CD14-positive monocyte (primary cell): ENCODE data around the gene ALDH3A2. TPM values are rescaled to one million over a fixed set of nuclear protein-coding genes. Genes with fewer than 3 reads are reported as not detected.
A peak's percentile ranks its signal among the peaks of the same experiment; 100 is the strongest.

ENCODE experiments used
- DNase-seq, 3 donors: peaks; one replicate each; pipeline ENCODE4 v3.0.0-alpha.2; 2011 to 2022
- H2AFZ ChIP-seq: 2 replicates; pipeline ENCODE4 v1.6.0; 2012; ENCODE audit warnings: mild to moderate bottlenecking, low read depth, low read length, inconsistent platforms; ENCODE audit not compliant: insufficient read depth, poor library complexity, severe bottlenecking
- H3K27ac ChIP-seq, 2 donors: 1 replicate in 1 of 2; 2 replicates in 1 of 2; pipeline ENCODE4 v1.5.1; 2012 to 2013; ENCODE audit warnings: low read length in 2 of 2, control low read depth in 1 of 2, inconsistent platforms in 1 of 2, low read depth in 1 of 2, mild to moderate bottlenecking in 1 of 2
- H3K27me3 ChIP-seq, 2 donors: one replicate each; pipeline versions ENCODE4 v1.6.0 to v1.6.1; 2011 to 2013; ENCODE audit warnings: low read length in 2 of 2; ENCODE audit not compliant: control insufficient read depth in 2 of 2, insufficient read depth in 2 of 2
- H3K36me3 ChIP-seq, 2 donors: replicated peaks in 1 of 2; 1 replicate in 1 of 2; 2 replicates in 1 of 2; pipeline versions ENCODE4 v1.5.1 to v1.6.1; 2012 to 2013; ENCODE audit warnings: low read length in 2 of 2, control low read depth in 1 of 2, inconsistent platforms in 1 of 2, mild to moderate bottlenecking in 1 of 2; ENCODE audit not compliant: insufficient read depth in 2 of 2, control insufficient read depth in 1 of 2
- H3K4me1 ChIP-seq, 2 donors: 1 replicate in 1 of 2; 2 replicates in 1 of 2; pipeline versions ENCODE4 v1.5.1 to v1.6.1; 2012 to 2013; ENCODE audit warnings: low read length in 2 of 2, control low read depth in 1 of 2, inconsistent platforms in 1 of 2, mild to moderate bottlenecking in 1 of 2, moderate library complexity in 1 of 2; ENCODE audit not compliant: insufficient read depth in 2 of 2, control insufficient read depth in 1 of 2
- H3K4me2 ChIP-seq: replicated peaks from 2 replicates; pipeline ENCODE3; 2012; ENCODE audit warnings: low read length, moderate library complexity, mild to moderate bottlenecking; ENCODE audit not compliant: poor library complexity, severe bottlenecking; ENCODE audit errors: extremely low read depth
- H3K4me3 ChIP-seq, 3 experiments: fragments of 200-600 bp in 1 of 3; sonication (generic) in 1 of 3; replicated peaks in 1 of 3; 1 replicate in 2 of 3; 2 replicates in 1 of 3; pipeline ENCODE4 v1.5.1; 2011 to 2013; ENCODE audit warnings: low read length in 3 of 3, mild to moderate bottlenecking in 3 of 3, control low read depth in 2 of 3, low read depth in 2 of 3, inconsistent platforms in 1 of 3, moderate library complexity in 1 of 3
- H3K79me2 ChIP-seq: 2 replicates; pipeline ENCODE4 v1.6.0; 2012; ENCODE audit warnings: mild to moderate bottlenecking, control low read depth, inconsistent platforms, low read length, moderate library complexity; ENCODE audit not compliant: insufficient read depth
- H3K9ac ChIP-seq: 2 replicates; pipeline ENCODE4 v1.6.0; 2017; ENCODE audit warnings: low read length, mild to moderate bottlenecking; ENCODE audit not compliant: insufficient read depth, poor library complexity, severe bottlenecking
- H3K9me3 ChIP-seq, 2 donors: replicated peaks in 1 of 2; 1 replicate in 1 of 2; 2 replicates in 1 of 2; pipeline versions ENCODE4 v1.5.1 to v1.6.1; 2012 to 2013; ENCODE audit warnings: low read length in 2 of 2, control low read depth in 1 of 2; ENCODE audit not compliant: control insufficient read depth in 1 of 2, insufficient read depth in 1 of 2
- H4K20me1 ChIP-seq: 2 replicates; pipeline ENCODE4 v1.6.0; 2012; ENCODE audit warnings: mild to moderate bottlenecking, low read length, control low read depth, moderate library complexity; ENCODE audit not compliant: insufficient read depth
- H3K27ac Mint-ChIP-seq, 7 donors: one replicate each; pipeline ENCODE4 v1.8.0; 2020; ENCODE audit warnings: mild to moderate bottlenecking in 7 of 7, mixed read lengths in 7 of 7, moderate library complexity in 6 of 7, inconsistent platforms in 2 of 7
- H3K27me3 Mint-ChIP-seq, 3 donors: one replicate each; pipeline ENCODE4 v1.8.0; 2021 to 2022; ENCODE audit warnings: low read depth in 3 of 3, mild to moderate bottlenecking in 3 of 3, mixed read lengths in 3 of 3, moderate library complexity in 3 of 3, inconsistent platforms in 1 of 3
- H3K36me3 Mint-ChIP-seq, 2 donors: one replicate each; pipeline ENCODE4 v1.8.0; 2020; ENCODE audit warnings: mixed read lengths in 2 of 2, inconsistent platforms in 1 of 2, mild to moderate bottlenecking in 1 of 2
- H3K4me1 Mint-ChIP-seq: one replicate; pipeline ENCODE4 v1.8.0; 2020; ENCODE audit warnings: mild to moderate bottlenecking, mixed read lengths
- H3K4me3 Mint-ChIP-seq, 2 donors: one replicate each; pipeline ENCODE4 v1.8.0; 2020; ENCODE audit warnings: mild to moderate bottlenecking in 2 of 2, mixed read lengths in 2 of 2, moderate library complexity in 1 of 2
- H3K9me3 Mint-ChIP-seq, 7 donors: one replicate each; pipeline ENCODE4 v1.8.0; 2020 to 2022; ENCODE audit warnings: mixed read lengths in 7 of 7, mild to moderate bottlenecking in 6 of 7, moderate library complexity in 6 of 7, inconsistent platforms in 2 of 7
- WGBS: methylation state at CpG from one replicate; pipeline ENCODE4 v1.1.5; 2013; ENCODE audit warnings: missing lambda C conversion rate; ENCODE audit not compliant: insufficient coverage; 5-methylcytosine and 5-hydroxymethylcytosine counted together
- intact Hi-C, 2 donors: fragments of 100-400 bp; cut with micrococcal nuclease; formaldehyde crosslinking; loops; one replicate each; pipeline versions ENCODE4 v1.15.0 to v1.15.1; 2023
- polyA plus RNA-seq, 3 donors: library from polyadenylated mRNA; depleted of rRNA in 1 of 3; unstranded in 2 of 3; stranded (reverse) in 1 of 3; fragments of 300-500 nt in 2 of 3; fragments of >200 nt in 1 of 3; fragmentation: Illumina TruSeq in 2 of 3; gene quantifications; 1 replicate in 2 of 3; 2 replicates in 1 of 3; pipeline ENCODE4 v1.2.3, GENCODE V29; 2012 to 2021
- TF ChIP-seq, protein P1 (sequence below): fragments of 200-600 bp; IDR thresholded peaks from one replicate; pipeline ENCODE4 v1.8.0; 2022; ENCODE audit warnings: antibody characterized with exemption, mild to moderate bottlenecking

ALDH3A2 gene
- polyA plus RNA-seq, 3 donors = 22.5 to 58.0 (median 50.3) TPM

DNA sequence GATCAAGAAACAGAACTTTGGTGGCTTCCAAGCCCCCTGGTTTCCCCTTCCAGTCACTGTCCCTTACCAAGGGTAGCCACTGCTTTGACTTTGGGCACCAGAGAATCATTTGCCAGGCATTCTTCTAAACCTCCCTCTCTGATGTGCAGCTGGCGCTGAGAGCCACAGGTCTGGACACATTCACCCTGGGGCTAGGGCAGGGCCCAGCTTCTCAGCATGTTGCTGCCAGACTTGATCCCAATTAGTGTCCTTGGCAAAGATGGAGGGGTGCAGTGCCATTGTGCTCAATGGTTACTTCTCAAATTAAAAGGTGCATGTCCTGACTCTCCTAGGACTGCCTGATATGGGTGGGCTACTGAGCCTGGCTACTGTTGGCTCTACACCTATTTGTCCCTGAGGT lies 75.4 kb downstream of the ALDH3A2 start:
- intact Hi-C loops = loop anchor here in 1 of 2 donors (10.0 kb wide), 1 partner anchor 79 kb away; the partner anchor contains the start of gene ALDH3A2
- Mint-ChIP-seq H3K4me3 (peak overlapping the region in 1 of 2 donors; percentile 49), H3K4me1 (peaks cover 42% of the 10 kb centered on the region), H3K27me3 (peaks cover 0 to 5% (median 0%) of the 10 kb centered on the region in 3 donors), H3K36me3 (peaks cover 0 to 6% of the 10 kb centered on the region in 2 donors), H3K9me3 (peaks cover 0 to 1% (median 0%) of the 10 kb centered on the region in 7 donors), H3K27ac (peak overlapping the region; percentile 85 to 94 (median 88))
- H4K20me1 ChIP-seq = no peaks in the 10 kb centered on the region
- H3K27ac ChIP-seq = peak overlapping the region; percentile 73 to 91
- peak overlapping the region in 1 of 3 experiments; percentile 67 for H3K4me3 ChIP-seq
- H2AFZ ChIP-seq = peak overlapping the region; percentile 75
- no peaks in the 10 kb centered on the region for H3K36me3 ChIP-seq
- TF ChIP-seq, protein P1, sequence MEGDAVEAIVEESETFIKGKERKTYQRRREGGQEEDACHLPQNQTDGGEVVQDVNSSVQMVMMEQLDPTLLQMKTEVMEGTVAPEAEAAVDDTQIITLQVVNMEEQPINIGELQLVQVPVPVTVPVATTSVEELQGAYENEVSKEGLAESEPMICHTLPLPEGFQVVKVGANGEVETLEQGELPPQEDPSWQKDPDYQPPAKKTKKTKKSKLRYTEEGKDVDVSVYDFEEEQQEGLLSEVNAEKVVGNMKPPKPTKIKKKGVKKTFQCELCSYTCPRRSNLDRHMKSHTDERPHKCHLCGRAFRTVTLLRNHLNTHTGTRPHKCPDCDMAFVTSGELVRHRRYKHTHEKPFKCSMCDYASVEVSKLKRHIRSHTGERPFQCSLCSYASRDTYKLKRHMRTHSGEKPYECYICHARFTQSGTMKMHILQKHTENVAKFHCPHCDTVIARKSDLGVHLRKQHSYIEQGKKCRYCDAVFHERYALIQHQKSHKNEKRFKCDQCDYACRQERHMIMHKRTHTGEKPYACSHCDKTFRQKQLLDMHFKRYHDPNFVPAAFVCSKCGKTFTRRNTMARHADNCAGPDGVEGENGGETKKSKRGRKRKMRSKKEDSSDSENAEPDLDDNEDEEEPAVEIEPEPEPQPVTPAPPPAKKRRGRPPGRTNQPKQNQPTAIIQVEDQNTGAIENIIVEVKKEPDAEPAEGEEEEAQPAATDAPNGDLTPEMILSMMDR = no peak
- H3K9ac ChIP-seq = peak overlapping the region; percentile 82
- H3K4me1 ChIP-seq = peaks cover 37 to 47% of the 10 kb centered on the region in 2 donors
- H3K9me3 ChIP-seq = no peaks in the 10 kb centered on the region
- DNase-seq = no peak
- H3K27me3 ChIP-seq = no peaks in the 10 kb centered on the region
- 88% methylated on average over 1 of the region's 1 CpG for WGBS
- no peaks in the 10 kb centered on the region for H3K79me2 ChIP-seq
- H3K4me2 ChIP-seq = peak overlapping the region; percentile 70

DNA sequence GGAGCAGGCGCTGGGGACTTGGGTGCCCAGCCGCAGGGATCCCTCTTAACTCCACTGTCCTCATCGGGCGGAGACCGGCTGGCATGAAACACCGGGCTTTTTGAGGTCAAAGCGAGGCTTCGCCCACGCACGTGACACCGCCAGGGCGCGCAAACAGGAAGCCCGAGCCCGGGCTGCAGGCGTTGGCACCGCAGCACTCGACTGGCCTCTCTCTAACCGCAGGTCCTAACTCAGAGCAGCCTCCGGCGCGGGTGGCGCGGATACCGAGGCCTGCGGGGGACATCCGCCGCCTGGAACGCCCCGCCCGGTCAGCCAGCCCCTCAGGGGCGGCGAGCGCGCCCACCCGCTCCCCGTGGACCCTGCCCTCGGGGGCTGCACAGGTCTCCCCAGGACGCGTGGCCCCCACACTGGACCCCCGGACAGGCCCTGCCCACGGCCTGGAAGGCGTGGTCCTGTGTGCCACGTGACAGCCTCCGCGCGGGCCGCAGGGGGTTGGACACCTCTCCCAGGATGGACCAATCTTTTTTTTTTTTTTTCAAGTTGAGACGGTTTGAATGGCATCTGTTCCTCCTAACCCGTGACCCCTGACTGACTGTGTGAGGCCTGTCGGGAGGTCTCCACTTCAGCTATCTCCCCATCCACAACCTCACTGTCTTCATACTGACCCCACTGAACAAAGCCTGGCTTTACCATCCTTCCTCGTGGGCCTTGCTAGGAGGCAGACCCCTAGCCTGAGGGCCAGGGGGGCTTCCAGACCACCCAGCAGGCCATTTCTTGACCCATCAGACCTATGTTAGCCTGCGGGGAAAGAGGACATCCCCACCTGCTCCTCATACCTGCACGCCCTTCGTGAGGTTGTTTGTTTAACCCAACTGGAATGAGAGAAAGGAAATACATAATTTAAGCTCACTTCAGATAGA lies 76.2 kb downstream of the ALDH3A2 start:
- H3K36me3 Mint-ChIP-seq = peaks cover 0 to 6% of the 10 kb centered on the region in 2 donors
- H3K27ac ChIP-seq = peak overlapping the region; percentile 73 to 91
- peak overlapping the region; percentile 75 for H2AFZ ChIP-seq
- H3K4me1 Mint-ChIP-seq = peaks cover 45% of the 10 kb centered on the region
- peak overlapping the region; percentile 12 to 67 (median 24) for H3K4me3 ChIP-seq
- H3K27me3 ChIP-seq = no peaks in the 10 kb centered on the region
- no peaks in the 10 kb centered on the region for H3K9me3 ChIP-seq
- intact Hi-C loops = loop anchor here (5.0 to 10.0 kb wide), 2 partner anchors 38 to 80 kb away; partner anchors contain the start of gene ALDH3A2 (in 1 of the 2)
- peaks cover 37 to 47% of the 10 kb centered on the region in 2 donors for H3K4me1 ChIP-seq
- peak overlapping the region; percentile 82 for H3K9ac ChIP-seq
- H3K4me3 Mint-ChIP-seq = peak overlapping the region; percentile 69 to 78
- peak; percentile 90 to 94 (median 91) for DNase-seq
- H3K27me3 Mint-ChIP-seq = peaks cover 0 to 5% (median 0%) of the 10 kb centered on the region in 3 donors
- 18% methylated on average over 47 of the region's 55 CpGs for WGBS
- no peaks in the 10 kb centered on the region for H3K79me2 ChIP-seq
- H3K4me2 ChIP-seq = peak overlapping the region; percentile 70
- TF ChIP-seq, protein P1 = no peak
- H3K36me3 ChIP-seq = no peaks in the 10 kb centered on the region
- H4K20me1 ChIP-seq = no peaks in the 10 kb centered on the region
- peaks cover 0 to 2% (median 0%) of the 10 kb centered on the region in 7 donors for H3K9me3 Mint-ChIP-seq
- H3K27ac Mint-ChIP-seq = peak overlapping the region; percentile 92 to 98 (median 95)
